Islet precursor cell (in vitro differentiated cells): ENCODE data around the gene TMBIM6.

ENCODE experiments used
- DNase-seq: peaks from one replicate; pipeline ENCODE4 v3.0.0-alpha.2; 2018

The TMBIM6 gene

DNA sequence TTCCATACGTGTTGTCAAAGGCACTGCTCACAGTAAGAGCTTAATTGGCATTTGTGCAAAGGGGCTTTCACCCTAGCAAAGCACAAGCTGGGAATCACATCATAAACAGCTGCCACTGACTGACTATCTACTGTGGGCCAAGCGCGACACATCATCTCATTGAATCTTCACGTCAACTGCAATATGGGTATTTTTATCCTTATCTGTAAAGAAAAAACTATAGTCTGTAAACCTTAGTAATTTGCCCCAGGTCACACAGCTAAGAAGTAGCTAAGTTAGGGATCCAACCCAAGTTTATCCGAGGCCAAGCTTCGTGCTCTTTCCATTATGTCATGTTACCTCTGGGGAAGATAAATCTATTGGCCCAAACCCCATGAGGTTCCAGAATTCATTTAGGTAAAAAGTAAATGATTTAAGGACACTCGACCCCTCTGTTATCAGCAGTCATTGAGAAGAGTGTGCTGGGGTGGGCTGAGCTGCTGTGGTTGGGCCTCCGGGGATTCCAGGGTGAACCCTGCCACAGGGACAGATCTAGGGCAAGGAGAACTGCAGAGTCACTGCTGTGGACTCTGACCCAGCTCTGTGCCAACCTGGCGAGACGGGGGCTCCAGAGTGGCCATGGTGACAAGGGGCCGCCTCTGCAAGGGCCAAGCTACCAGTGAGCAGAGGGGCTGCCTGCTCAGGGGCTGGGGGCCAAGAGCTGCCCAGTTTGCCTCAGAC is 59.2 kb downstream of the TMBIM6 start:
- no peak for DNase-seq

DNA sequence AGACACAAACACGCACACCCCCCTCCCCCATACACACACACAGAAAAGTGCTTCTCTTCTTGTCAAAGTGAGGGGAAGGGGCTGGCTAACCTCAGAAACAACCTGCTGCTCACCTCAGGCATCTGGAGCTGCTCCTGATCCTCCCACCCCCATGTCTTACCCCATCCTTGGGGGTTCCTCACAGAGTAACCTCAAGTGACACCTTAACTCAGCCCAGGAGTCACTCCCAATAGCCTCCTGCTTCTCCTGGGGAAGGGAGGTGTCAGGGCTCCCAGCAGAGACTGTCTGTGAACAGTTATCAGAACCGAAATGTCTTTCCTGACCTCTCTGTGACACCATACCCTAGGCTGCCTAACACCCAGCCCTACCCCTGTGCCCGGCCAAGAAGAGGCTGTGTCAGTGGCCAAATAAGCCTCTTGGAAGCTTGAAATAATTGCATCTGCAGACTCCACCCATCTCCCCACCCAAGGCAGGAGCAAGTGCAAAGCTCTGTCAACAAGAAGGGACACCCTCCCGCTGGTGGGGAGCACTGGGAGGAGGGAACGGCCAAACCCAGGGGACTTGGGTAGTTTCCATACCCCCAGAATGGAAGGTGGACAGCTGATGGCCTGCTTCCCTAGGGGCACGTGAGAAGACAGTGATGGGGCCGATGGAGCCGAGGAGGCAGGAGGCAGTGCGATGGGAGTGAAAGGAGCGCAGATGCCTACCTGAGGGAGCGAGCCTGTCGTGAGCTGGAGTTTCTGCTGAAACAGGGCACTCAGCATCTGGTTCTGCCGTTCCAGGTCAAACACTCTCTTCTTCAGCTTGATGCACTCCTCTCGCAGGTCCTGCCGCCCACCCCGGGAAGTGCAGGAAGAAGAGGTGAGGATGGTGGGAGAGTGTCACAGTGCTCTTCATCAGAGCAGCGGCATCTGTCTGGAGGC is 60.0 kb downstream of the TMBIM6 start:
- DNase-seq: no peak

GRCh38 chr12:49803693-49804450 is 62.5 kb downstream of the TMBIM6 start:
- DNase-seq: no peak

GRCh38 chr12:49804821-49805220 is 63.5 kb downstream of the TMBIM6 start:
- DNase-seq: no peak

GRCh38 chr12:49805409-49805808 is 64.1 kb downstream of the TMBIM6 start:
- DNase-seq: no peak

DNA sequence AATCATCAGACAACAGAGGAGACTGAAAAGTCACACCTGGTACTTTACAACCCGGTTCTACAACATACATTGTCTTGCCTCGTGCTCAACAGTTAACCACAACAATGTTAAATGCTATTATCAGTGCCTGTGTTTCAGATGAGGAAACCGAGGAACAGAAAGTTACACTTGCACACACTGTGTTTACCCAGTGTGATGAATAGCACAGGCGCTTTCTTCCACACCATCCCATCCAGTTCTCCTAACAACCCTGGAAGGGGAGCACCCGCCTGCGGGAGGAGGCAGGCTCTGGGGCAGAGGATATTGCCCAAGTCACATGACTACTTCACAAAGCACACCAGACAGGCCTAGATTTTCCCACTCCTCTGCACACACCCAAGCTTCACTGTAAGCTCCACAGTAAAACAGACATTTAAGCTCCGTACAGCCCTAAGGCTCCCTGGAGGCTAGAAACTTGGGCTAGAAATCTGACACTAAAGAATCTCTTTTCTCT is 65.0 kb downstream of the TMBIM6 start:
- DNase-seq: no peak

DNA sequence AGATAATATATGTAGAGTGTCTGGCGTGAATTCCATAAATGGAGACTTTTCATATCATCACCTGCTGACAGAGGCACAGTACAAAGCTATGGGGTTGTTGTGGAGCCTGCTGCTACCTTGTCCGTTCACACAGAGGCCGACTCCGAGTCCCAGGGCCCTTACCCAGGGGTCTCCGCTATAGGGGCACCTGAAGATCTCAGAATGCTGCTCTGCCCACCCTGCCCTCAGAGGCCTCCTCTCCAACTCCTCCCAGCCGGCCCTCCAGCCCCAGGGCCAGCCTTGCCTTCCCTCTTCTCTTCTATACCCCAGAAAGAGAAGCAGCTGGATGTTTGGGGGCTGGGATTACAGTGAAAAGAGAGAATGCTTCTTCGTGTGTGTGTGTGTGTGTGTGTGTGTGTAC is 65.5 kb downstream of the TMBIM6 start:
- no peak for DNase-seq

DNA sequence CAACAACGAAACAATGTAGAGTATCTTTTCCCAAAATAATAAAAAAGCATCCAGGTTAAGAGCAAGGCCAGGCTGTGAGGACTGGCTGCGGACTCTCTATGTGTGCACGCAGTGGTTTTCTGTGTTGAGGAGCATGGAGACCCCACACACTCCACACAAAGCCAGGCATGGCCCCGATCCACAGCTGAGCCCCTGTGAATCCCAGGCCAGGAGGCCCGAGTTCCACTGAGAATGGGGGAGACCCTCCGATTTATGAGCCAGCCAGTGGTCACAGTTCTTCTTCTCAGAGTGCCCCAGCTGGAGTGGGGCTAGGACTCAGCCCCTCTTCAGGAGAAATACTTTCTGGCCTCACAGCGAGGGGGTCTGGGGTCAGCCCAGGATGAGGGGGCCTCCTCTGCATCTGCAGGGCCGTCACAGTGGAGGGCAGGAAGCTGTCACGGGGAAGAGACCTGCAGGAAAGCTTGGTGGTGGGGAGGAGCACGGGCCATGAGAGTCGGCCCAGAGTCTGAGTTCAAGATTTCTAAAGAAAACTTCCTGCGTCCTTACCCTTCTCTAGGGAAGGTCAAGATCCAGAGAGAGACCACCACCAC is 66.7 kb downstream of the TMBIM6 start:
- no peak for DNase-seq

- DNase-seq: peak; percentile 99
These were observed 67.5 kb downstream of the TMBIM6 start for GRCh38 chr12:49808686-49809380.

DNA sequence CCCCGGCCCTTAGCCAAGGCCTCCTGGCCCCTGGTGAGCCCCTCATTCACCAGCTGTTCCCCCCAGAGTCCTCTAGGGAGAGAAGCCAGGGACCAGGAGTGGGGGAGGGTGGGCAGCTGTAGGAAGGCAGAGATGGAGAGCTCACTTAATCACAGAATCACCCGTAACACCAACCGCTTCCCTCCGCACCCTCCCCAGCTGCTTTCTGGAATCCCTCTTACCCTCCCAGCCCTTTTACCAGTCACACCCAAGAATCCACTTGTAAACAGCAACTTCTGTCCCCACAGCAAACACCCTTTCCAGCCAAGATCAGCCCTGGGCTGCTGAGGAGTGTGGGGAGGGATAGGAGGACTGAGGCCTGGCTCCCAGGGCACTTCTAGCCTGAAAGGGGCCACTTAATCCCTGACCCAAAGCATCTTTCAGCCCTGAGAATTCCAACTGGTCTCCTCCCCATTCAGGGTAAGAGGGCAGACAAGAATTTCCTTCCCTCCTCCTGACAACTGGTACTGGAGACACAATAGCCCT is 68.1 kb downstream of the TMBIM6 start:
- DNase-seq: peak; percentile 85

DNA sequence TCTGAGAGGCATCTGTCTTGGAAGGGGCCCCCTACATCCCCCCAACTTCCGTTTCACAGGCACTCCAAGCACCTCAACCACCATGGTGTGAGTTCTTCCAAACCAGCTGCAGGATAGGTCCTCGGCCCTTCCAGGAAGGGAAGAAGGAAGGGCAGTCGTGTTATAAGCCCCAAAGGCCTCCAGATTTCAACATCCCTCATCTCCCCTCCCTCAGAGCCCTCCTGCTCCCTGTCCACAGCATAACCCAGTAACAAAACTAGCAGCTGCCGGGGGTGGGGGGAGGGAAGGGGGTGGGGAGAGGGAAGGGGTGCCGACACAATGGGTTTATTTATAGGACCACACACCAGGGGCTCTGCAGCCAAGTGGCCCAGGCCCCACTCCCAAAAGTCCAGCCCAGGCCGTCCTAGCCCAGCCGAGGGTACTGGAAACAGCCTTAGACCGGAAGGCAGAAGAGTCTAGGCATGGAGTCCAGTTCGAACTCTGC is 68.6 kb downstream of the TMBIM6 start:
- peak; percentile 75 for DNase-seq

GRCh38 chr12:49811136-49811535 is 69.8 kb downstream of the TMBIM6 start:
- peak; percentile 61 for DNase-seq

- no peak for DNase-seq
These were observed 70.6 kb downstream of the TMBIM6 start for GRCh38 chr12:49811961-49812401.

DNA sequence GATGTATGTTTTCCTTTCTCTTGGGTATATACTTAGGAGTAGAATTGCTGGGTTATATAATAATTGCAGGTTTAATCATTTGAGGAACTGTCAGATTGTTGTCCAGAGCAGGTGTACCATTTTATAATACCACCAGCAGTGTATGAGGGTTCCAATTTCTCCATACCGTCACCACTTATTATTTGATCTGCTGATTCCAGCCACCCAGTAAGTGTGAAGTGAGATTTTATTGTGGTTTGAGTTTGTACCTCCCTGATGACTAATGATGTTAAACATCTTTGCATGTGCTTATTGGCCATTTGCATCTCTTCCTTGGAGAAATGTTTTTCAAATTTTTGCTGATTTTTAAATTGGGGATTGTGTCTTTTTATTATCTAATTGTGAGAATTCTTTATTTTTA is 71.8 kb downstream of the TMBIM6 start:
- DNase-seq: no peak
